ENCODE data around the gene VRK3. TPM values are rescaled to one million over a fixed set of nuclear protein-coding genes. Genes with fewer than 3 reads are reported as not detected.

The VRK3 gene
- total RNA-seq, 2 experiments from 2014 or later: 75.4 to 86.9 TPM

GRCh38 chr19:50022823-50023222, 2.3 kb downstream of the VRK3 start:
- no peaks in the 10 kb centered on the region for H3K27me3 Mint-ChIP-seq
- peaks cover 41% of the 10 kb centered on the region for H3K4me1 Mint-ChIP-seq
- peaks cover 7% of the 10 kb centered on the region for H3K9me3 Mint-ChIP-seq
- peaks cover 25% of the 10 kb centered on the region for H3K36me3 Mint-ChIP-seq (ENCODE audit: low read depth)
- peak overlapping the region; percentile 31 for H3K4me3 Mint-ChIP-seq
- no peak for DNase-seq
- ChIA-PET POLR2A (no interaction called here), CTCF (no interaction called here)
- H3K27ac Mint-ChIP-seq: no peak overlapping the region

- H3K27ac Mint-ChIP-seq: no peak overlapping the region
- CTCF ChIA-PET: no interaction called here
Observed at GRCh38 chr19:50020481-50020880, 4.7 kb downstream of the VRK3 start.

GRCh38 chr19:50016225-50016807, 8.9 kb downstream of the VRK3 start:
- no peak for DNase-seq
- H3K9me3 Mint-ChIP-seq: no peaks in the 10 kb centered on the region
- no peak overlapping the region for H3K4me3 Mint-ChIP-seq
- H3K27ac Mint-ChIP-seq: no peak overlapping the region
- H3K4me1 Mint-ChIP-seq: no peaks in the 10 kb centered on the region
- no peaks in the 10 kb centered on the region for H3K27me3 Mint-ChIP-seq
- H3K36me3 Mint-ChIP-seq (ENCODE audit: low read depth): peaks cover 56% of the 10 kb centered on the region
- ChIA-PET CTCF (interaction anchor here (1.4 kb wide), 1 partner anchor 17 kb away, joined by 3 read pairs; no protein-coding TSS in a partner anchor), POLR2A (no interaction called here)

More at GRCh38 chr19:50020481-50020880, 4.7 kb downstream of the VRK3 start:
- no peak overlapping the region for H3K4me3 Mint-ChIP-seq
- no peaks in the 10 kb centered on the region for H3K9me3 Mint-ChIP-seq
- no peaks in the 10 kb centered on the region for H3K27me3 Mint-ChIP-seq
- POLR2A ChIA-PET: no interaction called here
- H3K4me1 Mint-ChIP-seq: peaks cover 24% of the 10 kb centered on the region
- H3K36me3 Mint-ChIP-seq (ENCODE audit: low read depth): peaks cover 28% of the 10 kb centered on the region
- DNase-seq: no peak

DNA sequence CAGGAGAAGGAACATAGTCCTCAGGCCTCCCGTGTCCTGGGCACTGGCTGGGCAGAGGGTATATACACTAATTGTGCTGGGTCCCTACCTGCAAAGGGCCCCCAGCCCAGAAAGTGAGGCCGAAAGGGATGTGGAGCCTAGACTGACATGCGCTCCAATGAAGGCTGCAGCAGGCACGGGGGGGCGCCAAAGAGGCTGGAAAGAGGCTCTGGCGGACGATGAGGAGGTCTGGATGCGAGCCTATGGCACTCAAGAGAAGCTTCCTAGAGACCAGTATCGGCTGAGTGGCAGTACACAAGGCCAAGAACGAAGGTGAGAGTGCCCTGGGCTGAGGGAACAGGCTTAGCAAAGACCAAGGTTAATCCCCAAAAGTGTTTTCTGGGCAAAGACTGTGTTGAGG, 16.6 kb downstream of the VRK3 start:
- POLR2A ChIA-PET: no interaction called here
- Mint-ChIP-seq H3K27me3 (no peaks in the 10 kb centered on the region), H3K36me3 (ENCODE audit: low read depth) (peaks cover 52% of the 10 kb centered on the region), H3K27ac (no peak overlapping the region), H3K4me3 (no peak overlapping the region), H3K4me1 (peaks cover 20% of the 10 kb centered on the region), H3K9me3 (no peaks in the 10 kb centered on the region)
- CTCF ChIA-PET: interaction anchor here (0.5 kb wide), 1 partner anchor 523 kb away, joined by 6 read pairs; no protein-coding TSS in a partner anchor
- DNase-seq: no peak

GRCh38 chr19:50007947-50008346, 17.2 kb downstream of the VRK3 start:
- H3K36me3 Mint-ChIP-seq (ENCODE audit: low read depth): peaks cover 52% of the 10 kb centered on the region
- H3K9me3 Mint-ChIP-seq: no peaks in the 10 kb centered on the region
- no peak overlapping the region for H3K4me3 Mint-ChIP-seq
- no peak overlapping the region for H3K27ac Mint-ChIP-seq
- peaks cover 26% of the 10 kb centered on the region for H3K4me1 Mint-ChIP-seq
- ChIA-PET CTCF (no interaction called here), POLR2A (no interaction called here)
- no peaks in the 10 kb centered on the region for H3K27me3 Mint-ChIP-seq
- no peak for DNase-seq

DNA sequence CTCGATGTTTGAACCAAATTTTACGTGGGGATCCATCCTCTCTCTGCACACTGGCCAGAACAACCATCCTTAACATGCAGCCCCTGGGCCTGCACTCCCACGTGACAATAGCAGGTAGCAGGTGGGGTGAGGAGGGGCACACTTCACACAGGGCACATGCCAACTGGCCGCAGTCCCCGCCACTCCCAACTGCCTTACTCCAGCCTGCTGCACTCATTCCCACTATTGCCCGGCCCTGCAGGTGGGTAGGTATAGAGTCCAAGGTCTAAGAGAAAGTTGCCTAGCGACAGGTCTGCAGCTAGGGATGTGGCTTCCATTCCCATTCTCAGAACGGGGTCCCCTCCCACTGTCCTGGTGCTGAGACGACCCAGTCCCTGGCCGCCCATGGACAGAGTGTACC, 18.0 kb downstream of the VRK3 start:
- H3K4me3 Mint-ChIP-seq: no peak overlapping the region
- CTCF ChIA-PET: no interaction called here
- DNase-seq: no peak
- H3K36me3 Mint-ChIP-seq (ENCODE audit: low read depth): peaks cover 54% of the 10 kb centered on the region
- POLR2A ChIA-PET: no interaction called here
- no peaks in the 10 kb centered on the region for H3K9me3 Mint-ChIP-seq
- H3K27me3 Mint-ChIP-seq: no peaks in the 10 kb centered on the region
- no peak overlapping the region for H3K27ac Mint-ChIP-seq
- peaks cover 32% of the 10 kb centered on the region for H3K4me1 Mint-ChIP-seq

DNA sequence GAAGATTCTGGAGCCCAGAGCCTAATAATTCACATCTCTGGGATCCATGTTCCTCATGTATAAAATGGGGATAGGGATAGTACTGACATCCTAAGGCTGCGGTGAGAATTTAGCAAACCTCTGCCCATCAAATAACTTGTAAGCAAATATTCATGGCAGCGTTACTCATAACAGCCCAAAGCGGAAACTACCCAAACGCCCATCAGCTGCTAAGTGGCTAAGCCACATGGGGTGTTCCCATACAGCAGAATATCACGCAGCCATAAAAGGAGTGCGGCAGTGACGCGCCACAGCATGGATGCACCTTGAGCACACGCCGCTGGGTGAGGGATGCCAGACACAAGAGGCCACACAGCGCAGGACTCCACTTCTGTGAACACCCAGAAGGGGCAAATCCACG, 19.7 kb downstream of the VRK3 start:
- Mint-ChIP-seq H3K27ac (no peak overlapping the region), H3K27me3 (no peaks in the 10 kb centered on the region), H3K9me3 (no peaks in the 10 kb centered on the region), H3K4me1 (peaks cover 33% of the 10 kb centered on the region), H3K4me3 (no peak overlapping the region), H3K36me3 (ENCODE audit: low read depth) (peaks cover 56% of the 10 kb centered on the region)
- no peak for DNase-seq
- ChIA-PET CTCF (interaction anchor here (0.6 kb wide), 1 partner anchor 48 kb away, joined by 4 read pairs; no protein-coding TSS in a partner anchor), POLR2A (no interaction called here)

DNA sequence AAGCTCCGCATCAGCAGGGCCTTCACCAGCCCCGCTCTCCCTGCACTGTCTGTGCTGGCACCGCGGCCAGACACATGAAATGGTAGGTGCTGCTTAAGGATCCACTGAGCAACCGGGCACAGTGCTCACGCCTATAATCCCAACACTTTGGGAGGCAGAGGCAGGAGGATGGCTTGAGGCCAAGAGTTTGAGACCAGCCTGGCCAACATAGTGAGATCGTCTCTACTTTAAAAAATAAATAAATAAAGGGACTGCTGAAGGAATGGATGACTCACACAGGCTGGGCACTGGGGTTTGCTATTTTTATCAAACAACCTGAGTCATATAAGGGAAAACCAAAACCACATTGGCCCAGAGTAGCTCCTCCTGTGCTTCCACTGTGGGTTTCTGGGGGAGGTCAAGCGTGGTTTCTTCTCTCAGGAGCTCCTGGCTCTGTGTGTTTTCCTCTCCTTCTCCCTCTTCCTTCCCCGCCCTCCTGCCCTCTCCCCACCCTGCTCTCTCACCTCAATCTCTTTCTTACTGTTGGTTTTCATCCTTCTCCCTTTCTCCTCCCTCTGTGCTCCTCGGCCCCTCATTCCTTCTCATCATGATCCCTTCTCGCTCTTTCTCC, 21.3 kb downstream of the VRK3 start:
- H3K27ac Mint-ChIP-seq: no peak overlapping the region
- POLR2A ChIA-PET: no interaction called here
- peaks cover 64% of the 10 kb centered on the region for H3K36me3 Mint-ChIP-seq (ENCODE audit: low read depth)

DNA sequence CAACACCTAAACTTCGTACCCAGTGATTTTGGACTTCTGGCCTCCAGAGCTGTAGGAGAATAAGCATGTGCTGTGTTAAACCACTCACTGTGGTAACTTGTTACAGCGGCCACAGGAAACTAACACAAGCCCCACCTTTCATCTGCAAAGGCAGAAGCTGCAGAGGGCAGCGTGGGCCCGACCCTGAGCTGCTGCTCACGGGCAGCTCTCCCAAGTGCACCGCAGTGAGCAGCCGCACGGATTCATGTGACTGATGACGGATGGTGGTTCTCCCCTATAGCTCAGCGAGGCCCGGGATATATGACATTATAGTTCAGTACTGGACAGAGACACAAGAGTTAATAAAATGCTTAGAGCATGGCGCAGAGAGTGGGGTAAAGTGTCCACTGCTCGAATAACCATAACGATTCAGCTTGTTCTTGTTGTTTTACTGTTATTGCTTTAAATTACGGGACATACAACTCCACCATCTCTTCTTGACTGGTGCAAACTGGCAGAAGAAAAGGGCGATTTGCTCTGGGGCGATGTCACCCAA, 21.9 kb downstream of the VRK3 start:
- ChIA-PET CTCF (interaction anchor here (1.2 kb wide), 1 partner anchor 20 kb away, joined by 3 read pairs; no protein-coding TSS in a partner anchor), POLR2A (no interaction called here)
- Mint-ChIP-seq H3K9me3 (no peaks in the 10 kb centered on the region), H3K4me3 (no peak overlapping the region), H3K4me1 (peaks cover 35% of the 10 kb centered on the region), H3K27me3 (no peaks in the 10 kb centered on the region), H3K27ac (no peak overlapping the region), H3K36me3 (ENCODE audit: low read depth) (peaks cover 59% of the 10 kb centered on the region)
- DNase-seq: no peak

More for the DNA sequence above, 21.3 kb downstream of the VRK3 start:
- Mint-ChIP-seq H3K27me3 (no peaks in the 10 kb centered on the region), H3K9me3 (no peaks in the 10 kb centered on the region), H3K4me1 (peaks cover 35% of the 10 kb centered on the region), H3K4me3 (peak overlapping the region; percentile 35)
- CTCF ChIA-PET: interaction anchor here (1.0 to 1.2 kb wide), 2 partner anchors 20 to 21 kb away, joined by 3 read pairs; no protein-coding TSS in a partner anchor
- peak; percentile 37 for DNase-seq

DNA sequence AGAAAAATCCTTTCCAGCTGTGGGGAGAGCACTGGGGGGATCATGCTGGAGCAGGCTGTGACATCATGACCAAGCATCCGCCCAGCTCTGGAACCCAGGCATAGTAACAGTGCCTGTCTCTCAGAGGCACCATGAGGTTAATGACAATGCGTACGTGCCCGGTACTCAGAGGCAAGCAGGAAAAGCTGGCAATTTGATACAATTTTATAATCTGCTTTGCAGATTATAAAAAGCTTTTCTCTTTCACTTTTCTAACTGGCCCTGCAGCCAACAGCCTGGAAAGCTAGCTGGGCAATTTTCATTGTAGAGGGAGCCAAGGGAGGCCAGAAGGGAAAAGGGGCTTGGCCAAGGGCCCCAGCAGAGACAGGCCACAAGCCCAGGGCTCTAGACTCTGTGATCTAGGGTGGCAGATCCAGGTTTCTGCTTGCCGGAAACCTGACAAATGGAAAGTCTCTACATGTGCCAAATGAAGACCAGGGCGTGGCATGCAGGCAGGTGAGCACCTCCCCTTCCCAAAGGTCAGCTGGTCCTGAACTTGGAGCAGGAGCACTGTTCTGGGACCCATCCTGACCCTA, 22.7 kb downstream of the VRK3 start:
- no peak overlapping the region for H3K27ac Mint-ChIP-seq
- H3K4me1 Mint-ChIP-seq: peaks cover 35% of the 10 kb centered on the region
- H3K4me3 Mint-ChIP-seq: no peak overlapping the region
- H3K36me3 Mint-ChIP-seq (ENCODE audit: low read depth): peaks cover 60% of the 10 kb centered on the region
- ChIA-PET CTCF (interaction anchor here (0.6 to 1.4 kb wide), 3 partner anchors 9 to 16 kb away, joined by 3 to 6 read pairs (median 3); no protein-coding TSS in a partner anchor), POLR2A (no interaction called here)
- no peaks in the 10 kb centered on the region for H3K27me3 Mint-ChIP-seq
- no peaks in the 10 kb centered on the region for H3K9me3 Mint-ChIP-seq
- no peak for DNase-seq

GRCh38 chr19:50001775-50002174, 23.4 kb downstream of the VRK3 start:
- H3K9me3 Mint-ChIP-seq: no peaks in the 10 kb centered on the region
- no peak overlapping the region for H3K4me3 Mint-ChIP-seq
- H3K36me3 Mint-ChIP-seq (ENCODE audit: low read depth): peaks cover 56% of the 10 kb centered on the region
- H3K27me3 Mint-ChIP-seq: no peaks in the 10 kb centered on the region
- CTCF ChIA-PET: interaction anchor here (0.6 to 1.4 kb wide), 3 partner anchors 9 to 15 kb away, joined by 3 to 6 read pairs (median 3); no protein-coding TSS in a partner anchor
- POLR2A ChIA-PET: no interaction called here
- H3K4me1 Mint-ChIP-seq: peaks cover 35% of the 10 kb centered on the region
- no peak for DNase-seq
- no peak overlapping the region for H3K27ac Mint-ChIP-seq

- ChIA-PET POLR2A (no interaction called here), CTCF (no interaction called here)
Observed at GRCh38 chr19:50000841-50001557, 24.2 kb downstream of the VRK3 start.

More at GRCh38 chr19:50000841-50001557, 24.2 kb downstream of the VRK3 start:
- no peaks in the 10 kb centered on the region for H3K9me3 Mint-ChIP-seq
- H3K27ac Mint-ChIP-seq: no peak overlapping the region
- H3K4me1 Mint-ChIP-seq: peaks cover 35% of the 10 kb centered on the region
- peaks cover 56% of the 10 kb centered on the region for H3K36me3 Mint-ChIP-seq (ENCODE audit: low read depth)
- no peaks in the 10 kb centered on the region for H3K27me3 Mint-ChIP-seq
- DNase-seq: no peak
- no peak overlapping the region for H3K4me3 Mint-ChIP-seq
